Endometrium (tissue), 2 donors: ENCODE measurements around the gene MRPL28.
"Not testable (repeated sequence)": the region's sequence is repeated elsewhere in the genome, so short reads cannot be mapped to it uniquely, and the experiment has no call there.

Experiments used
- FAIRE-seq: peaks from 2 replicates; lab custom pipeline; 2012; peaks lifted over from hg19 to GRCh38; lab: Jason Lieb, UNC
- donor health status: control.
- donor health status: control.

The MRPL28 gene

DNA sequence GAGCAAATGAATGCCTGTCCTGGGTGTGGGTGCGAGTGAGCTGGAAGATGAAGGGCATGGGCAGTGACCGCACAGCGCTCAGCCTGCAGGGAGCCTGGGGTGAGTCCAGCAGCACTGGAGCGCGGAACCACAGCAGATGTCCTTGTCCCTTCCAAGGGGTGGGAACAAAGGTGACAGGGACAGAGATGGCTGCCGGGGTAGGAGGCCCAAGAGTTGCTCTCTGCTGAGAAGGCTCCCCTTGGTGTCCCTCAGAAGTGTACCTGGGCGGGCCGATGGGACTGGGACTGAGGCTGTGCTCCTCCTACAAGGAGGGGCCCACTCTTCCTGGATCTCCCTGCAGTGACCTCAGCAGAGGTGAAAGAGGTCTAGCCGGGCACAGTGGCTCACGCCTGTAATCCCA is 19.0 kb upstream of the MRPL28 start:
- no peak for FAIRE-seq

DNA sequence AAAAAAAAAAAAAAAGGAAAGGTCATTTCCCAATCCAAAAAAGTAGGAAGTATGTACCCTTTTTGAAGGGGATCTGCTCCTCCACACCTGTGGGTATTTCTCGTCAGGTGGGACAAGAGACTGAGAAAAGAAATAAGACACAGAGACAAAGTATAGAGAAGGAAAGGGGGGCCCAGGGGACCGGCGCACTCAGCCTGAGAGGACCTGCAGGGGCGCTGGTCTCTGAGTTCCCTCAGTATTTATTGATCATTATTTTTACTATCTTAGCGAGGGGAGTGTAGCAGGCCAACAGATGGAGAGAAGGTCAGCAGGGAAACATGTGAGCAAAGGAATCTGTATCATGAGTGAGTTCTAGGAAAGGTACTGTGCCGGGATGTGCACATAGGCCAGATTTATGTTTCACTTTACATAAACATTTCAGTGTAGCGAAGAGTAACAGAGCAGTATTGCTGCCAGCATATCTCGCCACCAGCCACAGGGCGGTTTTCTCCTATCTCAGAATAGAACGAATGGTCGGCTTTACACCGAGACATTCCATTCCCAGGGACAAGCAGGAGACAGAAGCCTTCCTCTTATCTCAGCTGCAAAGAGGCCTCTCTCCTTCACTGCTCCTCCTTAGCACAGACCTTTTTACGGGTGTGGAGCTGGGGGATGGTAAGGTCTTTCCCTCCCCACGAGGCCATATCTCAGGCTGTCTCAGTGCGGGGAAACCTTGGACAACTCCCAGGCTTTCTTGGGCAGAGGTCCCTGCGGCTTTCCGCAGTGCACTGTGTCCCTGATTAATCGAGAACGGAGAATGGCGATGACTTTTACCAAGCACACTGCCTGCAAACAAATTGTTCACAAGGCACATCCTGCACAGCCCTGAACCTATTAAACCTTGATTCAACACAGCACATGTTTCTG is 17.7 kb upstream of the MRPL28 start:
- FAIRE-seq = not testable (repeated sequence)

DNA sequence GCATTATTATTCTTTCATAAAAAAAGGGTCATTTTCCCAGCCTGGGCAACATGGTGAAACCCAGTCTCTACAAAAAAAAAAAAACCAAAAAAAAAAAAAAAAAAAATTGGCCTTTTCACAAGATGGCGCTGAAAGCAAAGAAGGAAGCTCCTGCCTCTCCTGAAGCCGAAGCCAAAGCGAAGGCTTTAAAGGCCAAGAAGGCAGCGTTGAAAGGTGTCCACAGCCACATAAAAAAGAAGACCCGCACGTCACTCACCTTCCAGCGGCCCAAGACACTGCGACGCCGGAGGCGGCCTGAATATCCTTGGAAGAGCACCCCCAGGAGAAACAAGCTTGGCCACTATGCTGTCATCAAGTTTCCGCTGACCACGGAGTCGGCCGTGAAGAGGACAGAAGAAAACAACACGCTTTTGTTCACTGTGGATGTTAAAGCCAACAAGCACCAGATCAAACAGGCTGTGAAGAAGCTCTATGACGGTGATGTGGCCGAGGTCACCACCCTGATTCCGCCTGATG is 16.4 kb upstream of the MRPL28 start:
- no peak for FAIRE-seq

DNA sequence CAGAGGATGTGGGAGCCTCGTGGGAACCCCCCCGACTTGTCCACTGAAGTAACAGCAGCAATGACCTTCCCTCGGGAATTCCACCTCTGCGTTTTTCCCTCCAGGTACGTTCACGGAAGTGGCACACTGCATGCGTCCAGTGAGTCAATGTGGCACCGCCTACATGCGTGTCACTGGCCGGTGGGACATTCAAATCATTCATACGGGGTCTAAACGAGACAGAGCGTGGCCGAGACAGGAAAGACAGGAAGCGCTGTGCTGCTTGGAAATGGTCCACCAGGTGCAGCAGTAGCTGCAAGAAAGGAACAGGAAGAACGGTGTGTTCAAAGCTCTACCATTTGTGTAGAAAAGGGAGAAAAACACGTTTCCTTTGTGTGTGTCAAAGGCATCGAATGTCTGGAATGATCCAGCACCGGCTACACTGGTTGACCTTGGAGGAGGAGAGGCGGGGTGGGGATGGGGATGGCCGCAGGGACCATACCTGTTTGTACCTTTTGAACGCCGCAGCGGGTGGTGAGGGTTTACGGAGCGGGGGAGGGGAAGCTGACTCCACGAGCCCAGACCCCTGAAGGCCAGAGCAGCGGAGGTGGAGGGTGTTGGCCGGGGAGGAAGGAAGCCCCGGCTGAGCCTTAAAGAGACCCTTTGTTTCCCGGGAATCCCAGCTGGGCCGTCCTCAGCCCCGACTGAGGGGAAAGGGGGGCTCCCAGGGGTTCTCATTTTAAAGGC is 13.2 kb upstream of the MRPL28 start:
- FAIRE-seq = no peak

DNA sequence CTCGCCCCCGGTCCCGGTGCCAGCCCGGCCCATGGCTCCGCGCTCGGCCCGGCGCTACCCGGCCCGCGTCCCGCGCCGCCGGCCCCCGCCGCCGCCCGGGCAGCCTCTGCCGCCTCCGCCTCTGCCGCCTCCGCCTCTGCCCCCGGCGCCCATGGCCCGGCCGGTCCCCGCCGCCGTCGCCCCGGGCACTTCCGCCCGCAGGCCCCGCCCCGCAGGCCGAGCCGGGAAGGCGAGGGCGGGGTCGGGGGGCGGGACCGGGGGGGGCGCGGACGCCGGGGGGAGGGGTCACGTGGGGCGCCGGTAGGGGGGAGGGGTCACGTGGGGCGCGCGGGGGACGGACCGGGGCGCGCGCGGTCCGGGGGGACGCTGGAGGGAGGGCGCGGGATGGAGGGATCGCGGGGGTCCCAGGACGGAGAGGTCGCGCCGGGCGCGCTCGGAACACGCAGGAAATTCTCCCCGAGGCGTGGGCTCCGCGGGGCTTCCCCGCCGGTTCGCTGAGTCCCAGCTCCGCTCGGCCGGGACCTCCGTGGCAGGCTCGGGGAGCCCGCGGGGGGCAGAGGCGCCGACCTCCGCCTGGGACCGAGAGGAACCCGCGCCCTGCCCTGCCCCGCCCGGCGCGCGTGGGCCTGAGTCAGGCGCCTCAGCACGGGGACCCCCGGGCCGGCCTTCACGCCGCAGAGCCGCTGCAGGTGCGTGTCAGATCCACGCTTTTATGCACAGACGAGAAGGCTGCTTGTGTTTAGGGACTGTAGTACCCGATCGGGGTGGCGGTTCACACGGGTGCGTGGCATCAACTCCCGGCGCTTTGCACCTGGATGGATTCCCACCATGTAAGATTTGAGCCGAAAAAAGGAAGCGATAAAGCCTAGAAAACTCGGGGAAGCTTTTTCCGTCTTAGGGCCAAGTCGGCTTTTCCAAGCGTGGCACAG is 11.7 kb upstream of the MRPL28 start, which contains the start of gene PGAP6:
Gene PGAP6, minus strand, starts transcription at position 190 of the 929 bp plus-strand sequence. Its CDS starts 157 bp downstream, at position 33.
- FAIRE-seq = no peak

DNA sequence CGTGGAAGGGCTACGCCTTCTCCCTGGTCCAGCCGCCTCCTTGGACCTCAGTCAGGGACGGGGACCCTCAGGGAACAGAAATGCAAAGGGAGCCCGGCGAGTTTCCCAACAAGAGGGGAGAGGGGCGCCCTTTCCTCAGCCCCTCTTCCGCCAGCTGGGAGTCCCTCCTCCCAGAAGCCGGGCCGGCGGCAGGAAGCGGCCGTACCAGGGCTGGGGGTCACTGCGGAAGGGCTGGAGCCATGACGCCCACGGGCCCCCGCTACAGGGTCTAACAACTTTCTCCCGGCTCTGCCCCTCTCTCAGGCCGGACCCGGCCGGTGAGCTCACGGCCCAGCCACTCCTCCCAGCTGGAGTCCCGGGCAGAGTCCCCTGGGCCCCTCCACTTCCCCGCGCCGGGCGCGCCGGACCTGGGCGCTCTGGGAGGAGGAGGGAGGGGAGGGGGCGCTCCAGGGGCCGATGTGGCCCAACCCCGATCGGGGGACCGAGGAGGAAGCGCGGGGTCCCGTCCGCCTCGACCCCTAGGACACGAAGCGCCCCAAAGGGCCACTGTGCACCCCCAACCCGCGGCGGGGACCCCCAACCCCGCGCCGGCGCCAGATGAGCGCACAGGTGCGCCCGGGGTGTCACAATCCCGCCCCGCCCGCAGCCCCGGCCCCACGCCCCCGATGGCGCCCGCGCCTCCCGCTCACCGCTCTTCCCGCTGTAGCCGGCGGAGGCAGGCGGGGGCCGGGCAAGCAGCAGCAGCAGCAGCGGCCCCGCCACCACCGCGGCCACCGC is 10.9 kb upstream of the MRPL28 start:
- no peak for FAIRE-seq

DNA sequence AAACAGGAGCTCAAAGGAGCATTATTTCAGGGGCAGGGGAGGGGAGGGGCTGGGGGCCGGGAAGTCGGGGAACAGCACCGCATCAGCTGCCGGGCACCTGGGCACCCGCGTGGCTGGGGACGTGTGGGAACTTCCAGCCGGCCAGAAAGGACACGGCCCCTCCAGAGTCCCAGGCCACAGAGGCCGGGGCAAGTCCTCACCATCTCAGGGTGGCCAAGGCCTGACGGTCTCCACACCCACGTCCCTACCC is 10.3 kb upstream of the MRPL28 start:
- no peak for FAIRE-seq

DNA sequence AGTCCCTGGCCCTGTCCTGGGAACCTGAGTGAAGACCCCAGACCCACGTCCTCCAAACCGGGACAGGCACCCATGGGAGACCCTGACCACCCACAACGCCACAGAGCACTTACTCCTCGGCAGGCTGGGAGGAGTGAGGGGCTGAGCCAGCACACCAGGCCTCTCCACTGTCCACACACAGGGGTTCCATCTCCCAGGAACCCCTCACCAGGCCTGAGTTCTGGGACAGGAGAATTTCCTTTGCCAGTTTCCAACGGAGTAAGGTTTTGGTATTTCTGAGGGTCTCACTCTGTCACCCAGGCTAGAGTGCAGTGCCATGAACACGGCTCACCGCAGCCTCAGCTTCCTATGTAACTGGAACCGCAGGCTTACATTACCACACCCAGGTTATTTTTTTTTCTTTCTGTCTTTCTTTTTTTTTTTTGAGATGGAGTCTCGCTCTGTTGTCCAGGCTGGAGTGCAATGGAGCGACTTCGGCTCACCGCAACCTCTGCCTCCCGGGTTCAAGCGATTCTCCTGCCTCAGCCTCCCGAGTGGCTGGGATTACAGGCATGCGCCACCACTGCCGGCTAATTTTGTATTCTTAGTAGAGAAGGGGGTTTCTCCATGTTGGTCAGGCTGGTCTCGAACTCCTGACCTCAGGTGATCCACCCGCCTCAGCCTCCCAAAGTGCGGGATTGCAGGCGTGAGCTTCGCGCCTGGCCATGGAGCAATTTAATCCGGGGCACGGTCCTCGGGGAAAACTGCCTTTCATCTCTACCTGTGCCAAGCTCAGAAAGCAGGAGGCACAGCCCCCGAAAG is 9.8 kb upstream of the MRPL28 start:
- FAIRE-seq = no peak

DNA sequence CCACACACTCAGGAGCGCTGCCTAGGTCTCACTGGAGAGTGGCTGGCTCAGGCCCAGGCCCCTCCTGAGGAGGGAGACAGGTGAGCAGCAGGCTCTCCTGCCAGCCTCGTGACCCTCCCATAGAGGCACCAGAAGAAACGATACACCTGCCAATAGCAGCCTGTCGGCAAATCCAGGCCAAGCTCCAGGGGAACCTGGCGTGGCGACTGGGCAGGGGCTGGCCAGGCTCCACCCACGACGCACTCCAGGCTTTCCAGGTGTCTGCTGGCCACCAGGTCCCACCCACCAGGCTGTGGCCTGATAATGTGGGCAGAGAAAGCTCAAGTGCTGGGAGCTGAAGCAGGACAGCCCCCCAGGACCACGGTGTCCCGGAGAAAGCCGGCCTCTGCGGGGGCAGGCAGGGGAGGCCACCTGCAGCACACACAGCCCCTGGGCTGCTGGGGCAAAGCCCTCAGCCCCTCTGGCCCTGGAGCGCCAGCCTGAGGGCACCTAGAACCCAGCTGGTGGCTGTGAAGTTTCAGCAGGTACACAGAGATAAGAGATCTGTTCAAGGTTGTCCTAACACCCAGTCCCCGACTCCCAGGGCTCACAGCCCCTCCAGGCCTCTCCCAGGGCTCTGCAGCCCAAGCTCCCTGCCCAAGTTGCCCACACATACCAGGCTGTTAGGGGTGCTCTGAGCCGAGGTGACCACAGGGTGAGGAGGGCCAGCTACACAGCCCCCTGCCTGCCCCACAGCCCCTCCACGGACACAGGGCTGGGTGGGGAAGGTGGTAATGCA is 9.0 kb upstream of the MRPL28 start:
- no peak for FAIRE-seq

DNA sequence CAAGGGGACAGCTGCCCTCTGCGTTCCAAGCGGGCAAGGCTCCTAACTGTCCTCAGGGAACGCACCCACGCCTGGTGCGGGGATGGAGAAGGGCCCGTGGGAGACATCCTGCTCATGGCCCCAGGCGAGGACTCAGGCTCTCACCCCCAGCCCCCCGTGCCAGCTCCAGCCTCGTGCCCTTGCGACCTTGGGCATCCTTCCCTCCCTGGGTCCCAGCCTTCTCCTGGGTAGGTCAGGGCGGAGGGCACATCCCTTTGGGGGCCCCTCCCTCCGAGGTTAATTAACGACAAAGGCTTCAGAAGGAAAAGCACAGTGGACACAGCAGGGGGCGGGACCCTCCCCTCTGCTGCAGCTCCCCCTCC is 8.5 kb upstream of the MRPL28 start:
- no peak for FAIRE-seq

DNA sequence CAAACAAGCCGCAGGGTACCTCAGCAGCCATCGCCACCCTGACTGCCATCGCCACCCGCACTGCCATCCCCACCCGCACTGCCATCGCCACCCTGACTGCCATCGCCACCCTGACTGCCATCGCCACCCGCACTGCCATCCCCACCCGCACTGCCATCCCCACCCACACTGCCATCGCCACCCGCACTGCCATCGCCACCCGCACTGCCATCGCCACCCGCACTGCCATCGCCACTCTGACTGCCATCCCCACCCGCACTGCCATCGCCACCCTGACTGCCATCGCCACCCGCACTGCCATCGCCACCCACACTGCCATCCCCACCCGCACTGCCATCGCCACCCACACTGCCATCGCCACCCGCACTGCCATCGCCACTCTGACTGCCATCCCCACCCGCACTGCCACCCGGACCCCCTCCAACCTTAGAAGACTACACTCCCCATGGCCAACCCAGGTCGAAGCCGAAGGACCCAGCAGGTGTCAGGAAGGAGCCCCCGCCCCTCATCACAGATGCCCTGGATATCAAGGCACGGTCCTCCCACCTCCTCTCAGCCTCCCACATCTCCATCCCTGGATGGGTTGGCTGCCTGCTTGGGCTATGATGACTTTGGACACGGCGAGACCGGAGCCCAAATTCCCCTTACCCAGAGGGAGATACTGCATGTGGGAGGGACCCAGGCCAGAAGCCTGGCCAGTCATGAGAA is 7.9 kb upstream of the MRPL28 start:
- FAIRE-seq = not testable (repeated sequence)

DNA sequence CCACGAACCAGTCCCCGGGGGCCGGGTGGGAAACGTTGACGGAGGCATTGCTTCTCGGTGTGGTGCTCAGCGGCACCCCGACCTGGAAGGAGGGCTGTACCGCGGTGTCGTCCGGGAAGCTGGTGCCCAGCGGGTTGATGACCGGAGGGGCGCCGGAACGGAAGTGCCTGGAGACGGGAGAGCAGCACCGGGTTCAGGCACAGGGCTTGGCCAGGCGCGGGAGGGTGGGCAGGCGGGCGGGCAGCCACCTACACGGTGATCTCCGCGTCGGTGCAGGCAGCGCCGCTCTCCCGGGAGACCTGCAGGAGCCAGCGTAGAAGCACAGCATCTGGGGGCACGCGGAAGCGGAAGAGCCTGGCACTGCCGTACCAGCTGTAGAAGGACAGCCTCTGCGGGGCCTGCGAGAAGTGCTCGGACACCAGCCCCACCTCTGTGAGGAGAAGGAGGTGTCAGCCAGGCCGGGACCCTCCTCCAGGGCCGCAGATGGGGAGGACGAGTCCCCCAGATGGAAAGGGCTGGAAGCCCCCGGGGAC is 7.1 kb upstream of the MRPL28 start:
- no peak for FAIRE-seq

DNA sequence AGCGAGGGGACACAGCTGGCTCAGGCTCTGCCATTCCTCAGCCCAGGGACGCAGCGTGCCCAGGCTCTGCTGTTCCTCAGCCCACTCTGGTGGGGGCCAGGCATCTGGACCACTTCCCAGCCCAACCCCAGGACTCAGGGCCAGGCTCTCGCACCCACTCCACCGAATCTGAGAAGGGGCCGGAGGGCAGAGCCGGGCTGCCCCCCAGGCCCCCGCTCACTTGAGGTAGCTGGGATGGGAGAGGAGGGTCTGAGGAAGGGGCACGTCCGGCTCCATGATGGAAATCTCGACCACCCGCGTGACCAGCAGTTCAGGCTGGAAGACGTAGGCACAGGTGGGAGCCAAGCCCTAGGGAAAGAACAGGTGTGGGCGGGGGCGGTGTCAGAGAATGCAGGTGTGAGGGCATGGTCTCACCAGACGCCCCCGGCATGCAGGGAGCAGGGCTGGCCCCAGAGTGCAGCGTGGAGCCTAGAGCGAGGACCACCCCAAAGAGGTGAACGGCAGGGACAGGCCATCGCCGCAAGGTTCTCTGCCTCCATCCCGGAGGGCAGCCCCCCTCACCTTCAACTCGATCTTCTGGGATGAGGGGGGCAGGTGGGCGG is 6.6 kb upstream of the MRPL28 start:
- no peak for FAIRE-seq

DNA sequence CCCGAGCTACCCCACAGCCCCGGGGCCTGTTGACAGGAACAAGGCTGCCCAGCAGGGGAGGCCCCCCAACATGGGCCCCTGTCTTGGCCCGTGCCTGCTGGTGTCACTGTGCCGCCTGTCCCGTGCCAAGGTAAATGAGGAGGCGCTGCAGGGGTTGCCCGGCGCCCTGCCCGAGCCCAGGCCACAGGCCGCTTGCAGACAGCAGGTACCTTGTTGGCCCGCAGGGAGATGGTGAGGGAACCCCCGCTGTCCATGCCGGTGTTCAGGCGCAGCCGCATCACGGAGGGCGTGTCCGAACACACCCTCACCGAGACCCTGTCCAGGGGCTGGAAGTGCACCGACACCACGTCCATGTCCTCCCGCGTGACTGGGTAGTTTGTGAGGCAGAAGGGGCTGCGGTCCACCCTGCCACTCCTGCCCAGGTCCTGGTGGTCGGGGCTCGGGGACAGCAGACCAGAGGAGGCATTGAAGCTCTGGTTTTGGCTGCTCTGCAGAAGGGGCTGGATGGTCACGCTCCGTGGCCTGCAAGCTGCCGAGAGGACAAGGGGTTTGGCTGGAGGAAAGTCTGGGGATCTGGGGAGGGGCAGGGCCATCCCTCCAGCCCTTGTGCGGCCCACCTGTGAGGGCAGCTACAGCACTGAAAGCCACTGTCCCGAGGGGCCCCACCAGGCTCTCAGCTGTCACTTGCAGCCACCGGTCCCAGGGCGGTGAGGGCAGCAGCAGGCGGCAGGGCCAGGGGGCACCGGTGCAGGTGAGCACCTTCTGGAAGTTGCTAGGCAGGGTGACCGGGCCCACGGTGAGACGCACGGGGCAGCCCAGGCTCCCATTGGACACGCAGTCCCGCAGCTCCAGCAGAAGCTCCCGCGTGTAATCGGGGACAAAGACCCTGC is 5.8 kb upstream of the MRPL28 start:
- no peak for FAIRE-seq

DNA sequence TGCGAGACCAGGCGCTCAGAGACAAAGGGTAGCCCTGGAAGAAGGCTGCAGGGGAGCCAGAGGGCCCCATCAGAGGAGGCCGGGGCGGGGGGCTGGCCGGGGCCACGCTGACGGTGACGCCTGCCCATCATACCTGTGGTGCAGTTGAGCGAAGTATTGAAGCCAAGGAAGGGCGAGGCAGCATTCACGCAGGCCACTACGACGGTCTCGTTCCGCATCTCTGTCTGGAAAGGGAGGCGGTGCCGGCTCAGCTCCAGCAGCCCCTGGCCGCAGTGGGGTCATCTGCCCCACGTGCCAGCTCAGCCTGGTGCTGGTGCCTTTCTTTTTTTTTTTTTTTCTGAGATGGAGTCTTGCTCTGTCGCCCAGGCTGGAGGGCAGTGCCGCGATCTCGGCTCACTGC is 4.9 kb upstream of the MRPL28 start:
- no peak for FAIRE-seq

DNA sequence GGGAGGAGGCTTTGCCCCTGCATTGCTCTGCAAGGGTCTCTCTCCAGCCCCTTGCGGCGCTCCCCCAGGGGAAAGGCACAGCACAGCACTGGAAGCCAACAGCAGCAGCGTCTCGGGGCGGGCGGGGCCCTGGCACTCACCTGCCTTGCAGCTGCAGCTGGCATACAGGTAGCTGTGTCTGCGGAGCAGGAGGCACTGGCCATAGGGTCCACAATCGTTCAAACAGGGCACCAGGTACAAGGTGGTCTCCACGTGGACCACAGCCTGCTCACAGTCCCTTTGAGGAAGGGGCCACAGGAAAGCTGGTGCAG is 4.2 kb upstream of the MRPL28 start:
- FAIRE-seq = no peak

DNA sequence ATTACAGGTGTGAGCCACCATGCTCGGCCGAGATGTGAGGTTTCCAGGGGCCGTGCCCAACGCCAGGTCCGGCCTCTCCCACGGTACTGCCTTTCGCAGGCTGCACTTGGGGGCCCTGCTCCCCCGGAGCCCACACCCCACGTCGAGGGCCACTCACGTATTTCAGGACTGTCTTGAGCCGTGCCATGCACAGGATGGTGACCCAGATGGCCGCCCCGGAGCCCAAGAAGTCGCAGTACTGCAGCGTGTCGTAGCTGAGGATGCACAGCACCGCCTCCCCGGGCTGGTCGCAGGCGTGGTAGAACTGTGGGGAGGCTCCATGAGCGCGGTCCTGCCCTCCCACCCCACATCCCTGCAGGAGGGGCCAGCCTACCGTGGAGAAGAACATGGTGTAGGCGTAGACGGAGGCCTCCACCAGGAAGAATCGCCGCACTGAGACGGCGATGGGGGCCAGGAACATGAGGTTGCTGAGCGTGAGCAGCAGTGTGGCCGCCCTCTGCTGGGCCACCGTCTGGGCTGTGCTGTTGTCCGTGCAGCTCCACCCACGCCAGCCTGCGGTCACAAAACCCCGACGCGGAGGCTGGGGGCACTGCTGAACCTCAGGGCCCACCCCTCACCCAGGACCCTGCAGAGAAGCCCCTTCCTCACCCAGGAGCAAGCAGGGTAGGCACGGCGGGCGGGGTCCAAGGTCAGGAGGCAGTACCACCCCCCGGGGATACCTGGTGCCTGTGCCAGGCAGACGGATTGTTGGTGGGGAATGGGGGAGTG is 3.7 kb upstream of the MRPL28 start:
- no peak for FAIRE-seq
